ENCODE data around the gene MRPL37. TPM values are rescaled to one million over a fixed set of nuclear protein-coding genes. Genes with fewer than 3 reads are reported as not detected.

MRPL37 gene
- total RNA-seq, 1 experiment from 2014 or later, result 170 TPM

GRCh38 chr1:54240741-54241335 lies 40.9 kb downstream of the MRPL37 start:
- no peak for DNase-seq (ENCODE audit: low read depth)

- no peak for DNase-seq (ENCODE audit: low read depth)
These were observed 41.4 kb downstream of the MRPL37 start for GRCh38 chr1:54241364-54241763.

- no peak for DNase-seq (ENCODE audit: low read depth)
These were observed 43.1 kb downstream of the MRPL37 start for GRCh38 chr1:54243022-54243421.

- no peak for DNase-seq (ENCODE audit: low read depth)
These were observed 44.7 kb downstream of the MRPL37 start for GRCh38 chr1:54244655-54245054.

GRCh38 chr1:54245501-54245900 lies 45.5 kb downstream of the MRPL37 start:
- DNase-seq (ENCODE audit: low read depth), result no peak

- DNase-seq (ENCODE audit: low read depth), result no peak
These were observed 46.3 kb downstream of the MRPL37 start for GRCh38 chr1:54246116-54246721.

- DNase-seq (ENCODE audit: low read depth), result no peak
These were observed 48.0 kb downstream of the MRPL37 start for GRCh38 chr1:54247863-54248515.

- DNase-seq (ENCODE audit: low read depth), result peak; percentile 34
These were observed 49.0 kb downstream of the MRPL37 start for GRCh38 chr1:54248966-54249365.

GRCh38 chr1:54249819-54250435 lies 50.0 kb downstream of the MRPL37 start:
- DNase-seq (ENCODE audit: low read depth), result peak; percentile 83

- DNase-seq (ENCODE audit: low read depth), result no peak
These were observed 50.7 kb downstream of the MRPL37 start for GRCh38 chr1:54250670-54251069.

- DNase-seq (ENCODE audit: low read depth), result no peak
These were observed 52.5 kb downstream of the MRPL37 start for GRCh38 chr1:54252371-54252936.

GRCh38 chr1:54253480-54253879 lies 53.5 kb downstream of the MRPL37 start:
- peak; percentile 97 for DNase-seq (ENCODE audit: low read depth)

GRCh38 chr1:54254055-54254454 lies 54.1 kb downstream of the MRPL37 start:
- peak; percentile 94 for DNase-seq (ENCODE audit: low read depth)

GRCh38 chr1:54255026-54255702 lies 55.2 kb downstream of the MRPL37 start:
- peak; percentile 85 for DNase-seq (ENCODE audit: low read depth)

- DNase-seq (ENCODE audit: low read depth), result no peak
These were observed 56.8 kb downstream of the MRPL37 start for GRCh38 chr1:54256522-54257345.

GRCh38 chr1:54257346-54257620 lies 57.3 kb downstream of the MRPL37 start:
- no peak for DNase-seq (ENCODE audit: low read depth)

GRCh38 chr1:54257876-54258275 lies 57.9 kb downstream of the MRPL37 start:
- DNase-seq (ENCODE audit: low read depth), result no peak

- no peak for DNase-seq (ENCODE audit: low read depth)
These were observed 59.7 kb downstream of the MRPL37 start for GRCh38 chr1:54259546-54260140.

GRCh38 chr1:54260810-54261209 lies 60.8 kb downstream of the MRPL37 start:
- no peak for DNase-seq (ENCODE audit: low read depth)

- DNase-seq (ENCODE audit: low read depth), result no peak
These were observed 62.3 kb downstream of the MRPL37 start for GRCh38 chr1:54262244-54262643.

Data from Daoy (cell line).